ENCODE measurements around the gene CPNE8.

GRCh38 chr12:38898001-38898684 is 7.2 kb downstream of the CPNE8 start:
- TF ChIP-seq POLR2A (IDR thresholded peaks at IDR 0.05) = no peak
- TF ChIP-seq, protein P1, sequence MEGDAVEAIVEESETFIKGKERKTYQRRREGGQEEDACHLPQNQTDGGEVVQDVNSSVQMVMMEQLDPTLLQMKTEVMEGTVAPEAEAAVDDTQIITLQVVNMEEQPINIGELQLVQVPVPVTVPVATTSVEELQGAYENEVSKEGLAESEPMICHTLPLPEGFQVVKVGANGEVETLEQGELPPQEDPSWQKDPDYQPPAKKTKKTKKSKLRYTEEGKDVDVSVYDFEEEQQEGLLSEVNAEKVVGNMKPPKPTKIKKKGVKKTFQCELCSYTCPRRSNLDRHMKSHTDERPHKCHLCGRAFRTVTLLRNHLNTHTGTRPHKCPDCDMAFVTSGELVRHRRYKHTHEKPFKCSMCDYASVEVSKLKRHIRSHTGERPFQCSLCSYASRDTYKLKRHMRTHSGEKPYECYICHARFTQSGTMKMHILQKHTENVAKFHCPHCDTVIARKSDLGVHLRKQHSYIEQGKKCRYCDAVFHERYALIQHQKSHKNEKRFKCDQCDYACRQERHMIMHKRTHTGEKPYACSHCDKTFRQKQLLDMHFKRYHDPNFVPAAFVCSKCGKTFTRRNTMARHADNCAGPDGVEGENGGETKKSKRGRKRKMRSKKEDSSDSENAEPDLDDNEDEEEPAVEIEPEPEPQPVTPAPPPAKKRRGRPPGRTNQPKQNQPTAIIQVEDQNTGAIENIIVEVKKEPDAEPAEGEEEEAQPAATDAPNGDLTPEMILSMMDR (IDR thresholded peaks at IDR 0.05) = no peak

Measured in body of pancreas (tissue), 4 donors.